GM10248 (cell line): ENCODE results near the gene EFNA3.

ENCODE experiments used
- CTCF ChIA-PET: fragments of 300-600 bp; sonication (Branson Sonifier 250); formaldehyde crosslinking; extraction: SDS; loops from one replicate; lab custom pipeline; 2021; ENCODE audit warnings: antibody characterized with exemption; lab: Yijun Ruan, JAX
- POLR2A ChIA-PET: fragments of 350-650 bp; sonication (Branson Sonifier 250); formaldehyde crosslinking; extraction: SDS; loops from one replicate; lab custom pipeline; 2020; ENCODE audit warnings: antibody characterized with exemption; lab: Yijun Ruan, JAX
- DNase-seq: peaks from one replicate; pipeline ENCODE4 v3.0.0; 2012; ENCODE audit errors: extremely low spot score
- CTCF ChIP-seq: IDR thresholded peaks from 2 replicates; pipeline ENCODE4 v1.5.1; 2012; ENCODE audit warnings: mild to moderate bottlenecking, low read depth; ENCODE audit errors: extremely low read depth, missing control alignments, control extremely low read depth

Gene EFNA3

GRCh38 chr1:155078469-155079209 is at the start of gene EFNA3:
Gene EFNA3 (plus strand): TSS chr1:155078837. CDS start chr1:155078942, 105 bp downstream.
- no peak for TF ChIP-seq CTCF
- peak; percentile 90 for DNase-seq
- CTCF ChIA-PET, result interaction anchor here (0.8 to 8.4 kb wide), 10 partner anchors 8 to 409 kb away, joined by 3 to 96 read pairs (median 5); partner anchors contain the start of genes ADAM15, EFNA4 and KRTCAP2
- POLR2A ChIA-PET, result interaction anchor here (0.5 kb wide), 1 partner anchor 324 kb away, joined by 5 read pairs; no protein-coding TSS in a partner anchor

- POLR2A ChIA-PET, result no interaction called here
Observed at GRCh38 chr1:155029513-155030242, 49.0 kb upstream of the EFNA3 start.

GRCh38 chr1:155030243-155030795 is 48.3 kb upstream of the EFNA3 start:
- DNase-seq, result no peak
- ChIA-PET CTCF (interaction anchor here (1.0 to 3.2 kb wide), 6 partner anchors 10 to 56 kb away, joined by 3 to 24 read pairs (median 4); partner anchors contain the start of gene CKS1B), POLR2A (no interaction called here)
- TF ChIP-seq CTCF, result no peak

More at GRCh38 chr1:155029513-155030242, 49.0 kb upstream of the EFNA3 start:
- CTCF ChIA-PET, result interaction anchor here (1.0 to 3.2 kb wide), 6 partner anchors 10 to 56 kb away, joined by 3 to 24 read pairs (median 4); partner anchors contain the start of gene CKS1B
- DNase-seq, result no peak
- TF ChIP-seq CTCF, result no peak

- TF ChIP-seq CTCF, result no peak
- ChIA-PET POLR2A (no interaction called here), CTCF (interaction anchor here (1.0 to 3.2 kb wide), 5 partner anchors 13 to 57 kb away, joined by 3 to 24 read pairs (median 3); partner anchors contain the start of gene CKS1B)
- DNase-seq, result no peak
Observed at GRCh38 chr1:155030899-155031298, 47.7 kb upstream of the EFNA3 start.

GRCh38 chr1:155032886-155033285 is 45.8 kb upstream of the EFNA3 start:
- TF ChIP-seq CTCF, result no peak
- POLR2A ChIA-PET, result no interaction called here
- no peak for DNase-seq
- CTCF ChIA-PET, result interaction anchor here (1.2 to 4.4 kb wide), 5 partner anchors 11 to 135 kb away, joined by 3 to 22 read pairs (median 4); partner anchors contain the start of gene ADAM15

- POLR2A ChIA-PET, result no interaction called here
- no peak for TF ChIP-seq CTCF
- CTCF ChIA-PET, result interaction anchor here (1.2 to 4.4 kb wide), 5 partner anchors 10 to 134 kb away, joined by 3 to 22 read pairs (median 4); partner anchors contain the start of gene ADAM15
Observed at GRCh38 chr1:155033524-155033923, 45.1 kb upstream of the EFNA3 start, which contains the start of the genes DCST1 and DCST2. Gene DCST1 (plus strand): TSS chr1:155033824. CDS start chr1:155034037, 213 bp downstream. Gene DCST2 (minus strand): TSS chr1:155033781. CDS start chr1:155033701, 80 bp downstream.

More at GRCh38 chr1:155033524-155033923, 45.1 kb upstream of the EFNA3 start, which contains the start of the genes DCST1 and DCST2:
- DNase-seq, result no peak
